Activated B cell treated with CpG ODN at 0.5 μM for 24 hours (primary cell): ENCODE results near the gene ODAD2. TPM values are rescaled to one million over a fixed set of nuclear protein-coding genes. Genes with fewer than 3 reads are reported as not detected.
"Not testable (repeated sequence)": the region's sequence is repeated elsewhere in the genome, so short reads cannot be mapped to it uniquely, and the experiment has no call there.

Experiments used
- ATAC-seq: fragments of 200-7000 bp; cut with Tn5 transposase; one replicate; pipeline ENCODE4 v1.10.0; 2021; ENCODE audit warnings: low read depth, mild to moderate bottlenecking, moderate library complexity
- CTCF ChIA-PET: fragments of 350-600 bp; sonication (Branson Sonifier 250); formaldehyde crosslinking; loops from one replicate; lab custom pipeline; 2021; ENCODE audit warnings: antibody characterized with exemption; lab: Charles Lee
- POLR2A ChIA-PET: fragments of 350-600 bp; sonication (Branson Sonifier 250); formaldehyde crosslinking; loops from one replicate; lab custom pipeline; 2021; ENCODE audit warnings: antibody characterized with exemption; lab: Charles Lee
- DNase-seq: peaks from one replicate; pipeline ENCODE4 v3.0.0; 2022
- H3K27ac Mint-ChIP-seq: one replicate; pipeline ENCODE4 v1.8.0; 2020; ENCODE audit warnings: mixed read lengths
- H3K27me3 Mint-ChIP-seq: one replicate; pipeline ENCODE4 v1.8.0; 2021; ENCODE audit warnings: mixed read lengths
- H3K36me3 Mint-ChIP-seq: one replicate; pipeline ENCODE4 v1.8.0; 2021; ENCODE audit warnings: low read depth, mixed read lengths
- H3K4me1 Mint-ChIP-seq: one replicate; pipeline ENCODE4 v1.8.0; 2021; ENCODE audit warnings: mixed read lengths
- H3K4me3 Mint-ChIP-seq: one replicate; pipeline ENCODE4 v1.8.0; 2020; ENCODE audit warnings: mild to moderate bottlenecking, mixed read lengths
- H3K9me3 Mint-ChIP-seq: one replicate; pipeline ENCODE4 v1.8.0; 2020; ENCODE audit warnings: mixed read lengths
- CTCF ChIP-seq: fragments of 200-600 bp; IDR thresholded peaks from one replicate; pipeline ENCODE4 v1.8.0; 2022; ENCODE audit warnings: antibody characterized with exemption, mild to moderate bottlenecking
- intact Hi-C: fragments of 100-400 bp; cut with micrococcal nuclease; formaldehyde crosslinking; loops from one replicate; pipeline ENCODE4 v1.15.1; 2024
- total RNA-seq: library from RNA; stranded (reverse); gene quantifications from 2 replicates; pipeline ENCODE4 v1.2.3, GENCODE V29; 2022

The ODAD2 gene
- total RNA-seq, 1 donor from 2014 or later, result not detected

GRCh38 chr10:28008054-28008453 lies 9.2 kb upstream of the ODAD2 start:
- H3K4me1 Mint-ChIP-seq, result no peaks in the 10 kb centered on the region
- no peak for TF ChIP-seq CTCF
- no peaks in the 10 kb centered on the region for H3K36me3 Mint-ChIP-seq
- H3K27me3 Mint-ChIP-seq, result peaks cover 7% of the 10 kb centered on the region
- no peak overlapping the region for H3K27ac Mint-ChIP-seq
- CTCF ChIA-PET, result no interaction called here
- intact Hi-C loops, result no loop called here
- H3K9me3 Mint-ChIP-seq, result no peaks in the 10 kb centered on the region
- ATAC-seq, result no peak
- POLR2A ChIA-PET, result no interaction called here
- DNase-seq, result no peak
- no peak overlapping the region for H3K4me3 Mint-ChIP-seq

GRCh38 chr10:28001353-28001752 lies 2.5 kb upstream of the ODAD2 start:
- no peak for TF ChIP-seq CTCF
- DNase-seq (no peak), ATAC-seq (no peak)
- intact Hi-C loops, result no loop called here
- CTCF ChIA-PET, result no interaction called here
- Mint-ChIP-seq H3K27ac (no peak overlapping the region), H3K4me3 (no peak overlapping the region), H3K4me1 (peaks cover 16% of the 10 kb centered on the region), H3K27me3 (peaks cover 33% of the 10 kb centered on the region), H3K36me3 (no peaks in the 10 kb centered on the region), H3K9me3 (no peaks in the 10 kb centered on the region)
- POLR2A ChIA-PET, result no interaction called here

- POLR2A ChIA-PET, result no interaction called here
- Mint-ChIP-seq H3K4me1 (peaks cover 16% of the 10 kb centered on the region), H3K9me3 (no peaks in the 10 kb centered on the region), H3K4me3 (peak overlapping the region; percentile 84), H3K36me3 (no peaks in the 10 kb centered on the region), H3K27ac (no peak overlapping the region), H3K27me3 (peaks cover 31% of the 10 kb centered on the region)
- ATAC-seq, result peak; percentile 42
- no peak for DNase-seq
- intact Hi-C loops, result no loop called here
- no peak for TF ChIP-seq CTCF
- CTCF ChIA-PET, result no interaction called here
These were observed 513 bp downstream of the ODAD2 start for GRCh38 chr10:27998178-27998953.

DNA sequence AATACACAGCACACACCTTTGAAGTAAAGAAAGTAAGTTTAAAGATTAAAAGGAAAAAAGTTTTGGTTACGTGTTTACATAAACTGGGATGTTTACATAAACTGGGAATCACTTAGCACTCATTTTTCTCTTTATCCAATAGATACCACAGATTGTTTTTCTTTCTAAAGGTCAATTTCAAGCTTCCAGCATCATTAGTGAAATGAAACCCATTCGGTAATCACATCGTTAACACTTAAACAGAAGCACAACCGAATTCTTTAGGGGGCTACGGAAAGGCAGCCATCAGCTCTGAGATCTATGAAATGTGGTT lies 1.1 kb downstream of the ODAD2 start:
- Mint-ChIP-seq H3K4me3 (peak overlapping the region; percentile 84), H3K9me3 (no peaks in the 10 kb centered on the region), H3K36me3 (no peaks in the 10 kb centered on the region), H3K4me1 (peaks cover 16% of the 10 kb centered on the region), H3K27me3 (peaks cover 31% of the 10 kb centered on the region), H3K27ac (no peak overlapping the region)
- intact Hi-C loops, result no loop called here
- no peak for ATAC-seq
- CTCF ChIA-PET, result no interaction called here
- POLR2A ChIA-PET, result no interaction called here
- DNase-seq, result no peak
- TF ChIP-seq CTCF, result no peak

DNA sequence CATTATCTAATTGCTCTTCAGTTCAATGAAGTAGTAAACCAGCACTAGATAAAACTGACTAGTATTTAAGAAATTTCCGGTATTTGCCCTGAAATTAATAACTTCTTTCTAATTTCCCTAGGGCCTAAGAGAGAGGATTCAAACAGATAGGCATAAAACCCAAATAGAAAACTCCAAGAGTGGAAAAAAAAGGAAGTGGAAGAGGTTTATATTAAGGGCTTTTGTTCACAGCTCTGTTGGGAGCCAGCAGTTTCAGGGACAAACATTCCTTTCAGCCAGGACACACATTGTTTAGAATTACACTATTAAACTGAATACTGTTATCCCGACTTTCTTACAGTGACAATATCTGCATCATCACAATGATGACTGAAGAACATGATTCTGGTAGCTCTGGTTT lies 3.6 kb downstream of the ODAD2 start:
- POLR2A ChIA-PET, result no interaction called here
- ATAC-seq, result no peak
- no peak for TF ChIP-seq CTCF

DNA sequence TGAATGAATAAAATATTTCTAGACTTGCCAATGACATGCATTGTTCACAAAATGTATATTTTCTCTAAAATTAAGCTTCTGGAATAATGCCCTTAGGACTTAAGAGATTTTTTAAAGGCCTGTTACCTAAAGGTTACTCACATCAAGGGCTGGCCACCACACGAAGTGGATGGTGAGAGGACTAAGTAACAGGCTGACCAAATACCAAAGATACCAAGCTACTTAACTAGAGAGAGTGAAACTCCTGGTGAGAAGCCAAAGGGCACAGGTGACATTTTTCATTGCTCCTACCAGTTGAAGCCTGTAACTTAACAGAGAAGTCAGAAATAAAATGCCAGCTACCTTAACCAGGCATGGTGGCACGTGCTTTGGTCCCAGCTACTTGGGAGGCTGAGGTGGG lies 9.5 kb downstream of the ODAD2 start:
- H3K27ac Mint-ChIP-seq, POLR2A ChIA-PET, intact Hi-C loops, H3K4me1 Mint-ChIP-seq, ATAC-seq, DNase-seq, H3K36me3 Mint-ChIP-seq, H3K4me3 Mint-ChIP-seq, H3K27me3 Mint-ChIP-seq, CTCF ChIA-PET, H3K9me3 Mint-ChIP-seq: not testable (repeated sequence)

More for the DNA sequence above, 3.6 kb downstream of the ODAD2 start:
- CTCF ChIA-PET, result no interaction called here
- DNase-seq, result no peak
- H3K9me3 Mint-ChIP-seq, result no peaks in the 10 kb centered on the region
- no peak overlapping the region for H3K4me3 Mint-ChIP-seq
- peaks cover 27% of the 10 kb centered on the region for H3K27me3 Mint-ChIP-seq
- no peaks in the 10 kb centered on the region for H3K36me3 Mint-ChIP-seq
- no peak overlapping the region for H3K27ac Mint-ChIP-seq
- peaks cover 16% of the 10 kb centered on the region for H3K4me1 Mint-ChIP-seq
- intact Hi-C loops, result no loop called here
